GM19438 (cell line): Measurements from ENCODE around the gene TFAP2D.
A peak's percentile ranks its signal among the peaks of the same experiment; 100 is the strongest.

ENCODE experiments used
- ATAC-seq: cut with Tn5 transposase; IDR thresholded peaks from one replicate; pipeline ENCODE4 v1.9.1; 2021; ENCODE audit warnings: low read depth; ENCODE audit not compliant: unreplicated experiment

TFAP2D gene

DNA sequence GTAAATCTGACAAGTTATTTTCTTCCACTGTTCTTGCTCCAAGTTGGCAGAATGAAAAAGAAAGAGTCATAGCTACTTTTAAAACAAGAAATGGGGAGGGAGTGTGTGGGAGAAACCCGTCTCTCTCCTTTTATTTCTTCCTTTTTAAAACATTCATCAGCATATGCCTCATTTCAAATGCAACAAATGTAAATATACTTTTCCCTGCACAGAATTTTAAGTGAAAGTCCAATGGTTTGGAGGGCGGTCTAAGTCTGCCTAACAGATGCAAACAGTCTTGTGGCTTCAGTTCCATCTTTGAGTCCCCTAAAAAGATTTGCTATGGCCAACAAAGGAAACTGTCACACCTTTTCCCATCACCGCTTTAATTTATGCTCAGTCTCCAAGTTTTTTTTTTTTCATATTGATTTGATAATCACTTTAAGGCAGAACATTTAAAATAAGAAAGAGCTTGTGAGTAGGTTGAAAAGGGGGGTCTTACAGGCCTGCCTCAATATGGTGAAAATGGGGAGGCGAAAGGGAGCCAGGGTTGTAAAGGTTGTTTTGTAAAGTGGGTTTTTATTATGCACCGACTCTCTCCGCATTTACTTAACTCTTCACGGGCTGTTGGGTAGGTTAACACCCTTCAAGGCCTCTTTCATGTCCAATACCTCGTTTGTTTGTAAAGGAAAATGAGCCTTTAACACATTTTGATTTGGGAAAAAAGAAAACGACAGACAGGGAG is 4.6 kb downstream of the TFAP2D start:
- no peak for ATAC-seq

GRCh38 chr6:50718566-50718965 is 5.2 kb downstream of the TFAP2D start:
- ATAC-seq = no peak

- no peak for ATAC-seq
These were observed 7.3 kb downstream of the TFAP2D start for GRCh38 chr6:50720623-50721022.

GRCh38 chr6:50721978-50722377 is 8.7 kb downstream of the TFAP2D start:
- ATAC-seq = no peak

DNA sequence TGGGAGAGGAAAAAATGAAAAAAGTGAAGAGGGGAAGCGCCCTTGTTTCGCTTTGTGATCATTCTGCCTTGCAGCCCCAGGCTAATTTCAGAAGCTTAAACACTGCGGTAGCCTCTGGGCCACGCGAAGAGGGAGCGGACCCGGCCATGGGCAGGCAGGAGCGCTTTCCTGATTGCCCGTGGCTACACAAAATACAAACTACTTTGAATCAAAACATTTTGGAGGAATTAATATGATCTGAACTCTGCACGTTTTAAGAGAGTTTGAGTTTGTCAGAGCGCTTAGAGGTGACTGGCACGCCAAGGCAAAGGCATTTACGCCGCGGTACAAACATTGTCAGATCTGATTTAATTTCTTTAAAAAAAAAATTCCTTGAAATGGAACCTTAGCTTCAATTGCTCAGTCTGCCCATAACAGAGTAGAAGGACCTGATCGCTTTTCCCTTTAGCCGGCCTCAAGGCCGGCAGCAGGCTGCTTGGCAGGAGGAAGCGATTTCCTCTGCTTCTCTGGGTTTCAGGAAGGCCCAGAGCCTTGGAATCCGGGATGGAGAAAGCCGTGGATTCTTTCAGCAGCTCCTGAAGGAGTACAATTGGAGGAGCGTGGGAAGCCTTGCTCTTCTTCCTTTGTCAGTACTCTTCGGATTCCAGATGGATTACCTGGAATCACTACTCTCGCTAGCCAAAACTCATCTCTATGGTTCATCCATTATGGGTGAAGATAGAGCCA is 9.7 kb downstream of the TFAP2D start:
- no peak for ATAC-seq

GRCh38 chr6:50724381-50725124 is 11.2 kb downstream of the TFAP2D start:
- ATAC-seq = no peak

- ATAC-seq = no peak
These were observed 21.2 kb downstream of the TFAP2D start for GRCh38 chr6:50734488-50734887.

GRCh38 chr6:50742161-50742560 is 28.8 kb downstream of the TFAP2D start:
- ATAC-seq = no peak

DNA sequence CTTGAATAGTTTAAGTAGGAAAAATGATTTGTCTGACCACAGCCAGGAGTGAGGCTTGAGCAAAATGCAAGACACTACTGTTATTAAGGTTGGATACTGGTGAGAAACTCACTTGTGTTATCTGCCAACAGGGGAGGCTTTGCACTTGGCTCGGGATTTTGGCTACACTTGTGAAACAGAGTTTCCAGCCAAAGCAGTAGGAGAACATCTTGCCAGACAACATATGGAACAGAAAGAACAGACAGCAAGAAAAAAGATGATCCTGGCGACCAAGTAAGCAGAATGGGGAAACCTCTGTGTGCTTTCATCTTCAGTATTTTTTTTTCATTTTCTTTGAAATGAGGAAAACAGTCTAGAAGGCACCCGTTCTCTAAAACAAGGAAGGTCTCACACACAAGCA is 31.6 kb downstream of the TFAP2D start:
- ATAC-seq = no peak

DNA sequence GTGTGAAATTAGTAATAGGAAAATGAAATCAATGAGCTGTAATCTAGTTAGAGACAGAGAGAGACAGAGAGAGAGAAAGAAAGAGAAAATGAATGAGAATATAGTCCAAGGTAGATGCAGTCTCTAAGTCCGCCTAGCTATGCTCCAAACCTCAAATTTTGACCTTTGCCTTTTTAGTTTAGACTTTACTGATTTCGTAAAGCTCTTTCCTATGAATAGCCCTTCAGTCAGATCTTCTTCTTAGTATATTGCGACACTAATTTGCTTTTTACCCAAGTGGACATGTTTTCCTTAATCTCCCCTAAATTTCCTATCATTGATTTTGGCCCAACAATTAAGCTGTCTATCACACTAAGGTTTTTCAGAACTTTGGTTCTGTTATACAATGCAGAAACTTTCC is 49.5 kb downstream of the TFAP2D start:
- ATAC-seq = no peak

GRCh38 chr6:50778696-50779095 is 65.4 kb downstream of the TFAP2D start:
- no peak for ATAC-seq

DNA sequence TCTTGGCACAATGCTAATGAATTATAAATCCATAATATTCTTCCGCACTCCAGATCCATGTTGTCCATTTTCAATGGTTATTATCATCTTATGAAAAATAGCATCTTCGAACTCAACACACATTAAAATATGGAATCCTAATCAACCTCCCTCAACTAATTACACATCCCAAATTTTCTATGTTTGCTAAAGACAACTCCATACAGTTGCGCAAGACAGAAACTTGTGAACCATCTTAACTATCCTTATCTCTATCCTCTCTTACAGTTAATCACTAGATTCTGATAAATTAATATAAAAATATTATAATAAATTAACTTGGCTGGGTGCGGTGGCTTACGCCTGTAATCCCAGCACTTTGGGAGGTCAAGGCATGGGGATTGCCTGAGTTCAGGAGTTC is 67.1 kb downstream of the TFAP2D start:
- ATAC-seq = no peak

DNA sequence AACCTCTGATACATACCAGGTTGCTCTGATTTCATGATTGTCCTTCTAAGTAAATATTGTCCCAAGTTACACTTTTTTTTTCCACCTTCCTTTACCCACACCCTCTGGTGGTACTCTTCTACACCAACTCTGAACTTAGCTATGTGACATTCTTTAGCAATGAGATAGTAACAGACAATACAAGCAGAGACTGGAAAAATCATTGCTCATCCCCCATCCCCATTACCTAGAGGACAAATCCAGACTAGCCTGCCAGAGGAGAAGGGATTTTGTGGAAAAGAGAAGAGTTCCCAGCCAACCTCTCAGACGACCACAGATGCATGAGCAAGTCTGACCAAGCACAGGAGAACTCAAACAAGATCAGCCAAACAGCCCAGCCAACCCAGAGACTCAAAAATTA is 72.6 kb downstream of the TFAP2D start:
- ATAC-seq = no peak

GRCh38 chr6:50791900-50792508 is 78.7 kb downstream of the TFAP2D start:
- no peak for ATAC-seq

DNA sequence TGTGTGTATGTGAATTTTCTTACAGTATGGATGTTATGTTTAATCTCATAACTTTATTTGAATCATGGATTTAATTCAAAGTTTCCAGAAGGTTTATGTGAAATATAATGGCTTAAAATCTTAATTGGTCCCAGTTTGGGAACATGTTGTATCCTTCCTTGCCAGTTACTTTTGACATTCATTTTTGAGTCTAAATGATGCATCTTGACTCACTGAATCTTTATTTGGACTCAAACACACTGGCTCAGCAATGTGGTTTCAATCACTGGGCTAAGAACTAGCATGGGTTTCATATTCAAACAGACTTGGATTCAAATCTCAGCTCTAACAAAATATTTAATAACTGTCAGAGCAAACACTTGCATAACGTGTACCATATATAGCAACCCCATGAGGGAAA is 79.4 kb downstream of the TFAP2D start:
- no peak for ATAC-seq

DNA sequence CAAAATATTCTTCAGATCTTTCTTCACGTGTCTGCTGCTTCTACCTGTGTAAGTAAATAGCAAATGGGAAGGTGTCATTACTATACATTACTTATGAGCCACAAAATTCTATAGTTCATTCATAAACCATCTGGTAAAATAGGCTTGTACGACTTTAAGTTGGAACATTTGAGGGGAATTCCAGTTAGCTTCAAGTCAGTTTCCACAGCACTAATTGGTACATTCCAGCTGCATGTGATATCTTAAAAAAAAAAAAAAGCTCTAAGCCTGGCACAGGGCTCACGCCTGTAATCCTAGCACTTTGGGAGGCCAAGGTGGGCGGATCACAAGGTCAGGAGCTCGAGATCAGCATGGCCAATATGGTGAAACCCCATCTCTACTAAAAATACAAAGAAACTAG is 82.2 kb downstream of the TFAP2D start:
- ATAC-seq = no peak

GRCh38 chr6:50804283-50804682 is 91.0 kb downstream of the TFAP2D start:
- ATAC-seq = no peak

DNA sequence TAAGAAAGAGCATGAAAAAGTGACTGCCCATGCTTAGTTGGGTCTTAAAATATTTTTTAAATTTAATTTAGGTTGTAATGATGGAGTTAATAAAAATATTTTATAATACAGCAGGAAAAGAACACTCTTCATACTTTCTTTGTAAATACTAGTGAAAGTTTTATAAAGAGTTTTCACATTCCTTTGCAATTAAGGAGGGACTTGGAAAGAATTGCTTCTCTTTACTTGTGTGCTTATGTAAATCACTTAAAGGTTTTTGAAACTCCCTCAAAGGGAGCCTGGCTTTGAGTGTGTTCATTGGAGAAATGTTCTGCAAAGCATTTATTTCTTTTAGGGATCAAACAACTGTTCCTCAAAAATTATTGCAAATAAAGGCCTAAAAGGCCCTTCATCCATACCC is 93.7 kb downstream of the TFAP2D start:
- ATAC-seq = no peak

DNA sequence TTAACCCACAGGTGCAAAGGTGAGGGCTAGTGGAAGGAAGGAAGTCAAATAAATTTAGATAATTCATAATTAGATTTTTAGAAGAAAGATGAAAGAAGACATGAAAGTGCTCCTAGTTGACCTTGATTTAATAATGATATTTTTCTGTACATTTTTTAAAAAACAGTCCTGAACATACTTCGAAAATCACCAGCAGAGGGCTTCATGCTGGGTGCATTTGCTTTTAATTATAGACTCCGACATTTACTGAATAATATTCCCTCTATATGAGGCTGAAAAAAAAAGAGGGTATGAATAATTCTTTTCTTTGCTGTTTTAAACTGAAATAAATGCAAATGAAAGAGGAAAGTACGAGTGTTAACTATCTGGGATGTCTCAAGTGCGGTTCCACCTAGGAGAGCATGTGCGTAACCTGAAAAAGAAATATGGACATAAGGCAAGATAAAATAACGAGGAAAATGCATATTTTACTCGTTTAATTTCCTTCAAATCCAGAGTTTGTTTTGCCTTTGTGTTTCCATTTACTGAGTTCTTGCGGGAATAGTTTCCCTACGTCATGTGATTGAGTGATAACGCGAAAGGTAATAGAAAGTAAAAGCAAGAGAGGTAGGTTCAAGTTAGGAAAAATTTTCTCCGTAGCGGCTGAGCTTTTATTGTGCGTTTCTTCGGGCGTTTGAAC is 102.2 kb downstream of the TFAP2D start:
- ATAC-seq = peak; percentile 63

DNA sequence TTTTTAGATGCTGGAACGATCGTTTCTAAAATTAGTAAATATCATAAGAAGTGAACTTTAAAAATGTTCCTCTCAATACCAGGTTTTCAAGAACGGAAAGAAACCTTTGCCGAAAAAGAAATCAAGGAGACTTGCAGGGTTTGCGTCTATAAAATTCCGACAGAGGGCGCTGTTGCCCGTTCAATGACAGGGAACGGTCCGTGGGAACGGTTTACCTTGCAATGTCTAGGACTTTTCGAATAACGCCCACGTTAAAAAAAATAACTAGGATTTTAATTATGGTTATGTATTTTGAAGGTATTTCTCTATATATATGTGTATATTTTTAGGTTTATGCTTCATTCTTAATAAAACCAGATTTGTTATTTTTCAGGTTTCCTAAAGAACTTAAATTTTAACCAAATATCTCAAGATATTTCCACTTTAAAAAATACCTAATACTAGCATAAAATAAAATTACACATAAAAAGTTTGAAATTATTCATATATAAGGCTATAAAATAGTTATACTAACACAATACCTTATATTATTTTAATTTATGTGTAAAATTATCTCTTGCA is 102.9 kb downstream of the TFAP2D start:
- ATAC-seq = peak; percentile 81
